ENCODE data around the gene ARHGAP10. TPM values are rescaled to one million over a fixed set of nuclear protein-coding genes. Genes with fewer than 3 reads are reported as not detected.

The ARHGAP10 gene
- polyA plus RNA-seq, 1 experiment, result 20.2 TPM

GRCh38 chr4:147828331-147828905, 96.5 kb downstream of the ARHGAP10 start:
- Histone ChIP-seq H3K36me3 (ENCODE audit: control insufficient read depth, insufficient read depth, low read length) (no peaks in the 10 kb centered on the region), H3K4me3 (ENCODE audit: low read depth, low read length) (no peak overlapping the region), H3K27me3 (ENCODE audit: control insufficient read depth, insufficient read depth, low read length) (no peaks in the 10 kb centered on the region)
- no peak for DNase-seq (ENCODE audit: low read depth)
- ChIA-PET POLR2A (interaction anchor here (0.6 kb wide), 1 partner anchor 35 kb away, joined by 3 read pairs; no protein-coding TSS in a partner anchor), CTCF (interaction anchor here (0.6 to 3.3 kb wide), 2 partner anchors 37 to 38 kb away, joined by 3 to 13 read pairs; no protein-coding TSS in a partner anchor)
- TF ChIP-seq CTCF (IDR thresholded peaks at IDR 0.05; ENCODE audit: insufficient read depth, low read depth, low read length), result no peak

GRCh38 chr4:147829401-147830101, 97.7 kb downstream of the ARHGAP10 start:
- no peak overlapping the region for H3K4me3 ChIP-seq (ENCODE audit: low read depth, low read length)
- DNase-seq (ENCODE audit: low read depth), result no peak
- CTCF ChIA-PET, result interaction anchor here (3.3 kb wide), 1 partner anchor 37 kb away, joined by 13 read pairs; no protein-coding TSS in a partner anchor
- no peak for TF ChIP-seq CTCF (IDR thresholded peaks at IDR 0.05; ENCODE audit: insufficient read depth, low read depth, low read length)
- H3K27me3 ChIP-seq (ENCODE audit: control insufficient read depth, insufficient read depth, low read length), result no peaks in the 10 kb centered on the region
- POLR2A ChIA-PET, result no interaction called here
- H3K36me3 ChIP-seq (ENCODE audit: control insufficient read depth, insufficient read depth, low read length), result no peaks in the 10 kb centered on the region

GRCh38 chr4:147830102-147830463, 98.2 kb downstream of the ARHGAP10 start:
- CTCF ChIA-PET, result interaction anchor here (3.3 kb wide), 1 partner anchor 36 kb away, joined by 13 read pairs; no protein-coding TSS in a partner anchor
- DNase-seq (ENCODE audit: low read depth), result no peak
- TF ChIP-seq CTCF (IDR thresholded peaks at IDR 0.05; ENCODE audit: insufficient read depth, low read depth, low read length), result no peak
- Histone ChIP-seq H3K4me3 (ENCODE audit: low read depth, low read length) (no peak overlapping the region), H3K27me3 (ENCODE audit: control insufficient read depth, insufficient read depth, low read length) (no peaks in the 10 kb centered on the region), H3K36me3 (ENCODE audit: control insufficient read depth, insufficient read depth, low read length) (no peaks in the 10 kb centered on the region)
- POLR2A ChIA-PET, result no interaction called here

GRCh38 chr4:147830987-147831386, 99.1 kb downstream of the ARHGAP10 start:
- no peaks in the 10 kb centered on the region for H3K27me3 ChIP-seq (ENCODE audit: control insufficient read depth, insufficient read depth, low read length)
- no peak for TF ChIP-seq CTCF (IDR thresholded peaks at IDR 0.05; ENCODE audit: insufficient read depth, low read depth, low read length)
- POLR2A ChIA-PET, result no interaction called here
- H3K36me3 ChIP-seq (ENCODE audit: control insufficient read depth, insufficient read depth, low read length), result no peaks in the 10 kb centered on the region
- H3K4me3 ChIP-seq (ENCODE audit: low read depth, low read length), result no peak overlapping the region
- DNase-seq (ENCODE audit: low read depth), result peak; percentile 31
- CTCF ChIA-PET, result interaction anchor here (1.1 to 3.3 kb wide), 2 partner anchors 35 to 105 kb away, joined by 3 to 13 read pairs; no protein-coding TSS in a partner anchor

- Histone ChIP-seq H3K36me3 (ENCODE audit: control insufficient read depth, insufficient read depth, low read length) (no peaks in the 10 kb centered on the region), H3K4me3 (ENCODE audit: low read depth, low read length) (no peak overlapping the region), H3K27me3 (ENCODE audit: control insufficient read depth, insufficient read depth, low read length) (no peaks in the 10 kb centered on the region)
- TF ChIP-seq CTCF (IDR thresholded peaks at IDR 0.05; ENCODE audit: insufficient read depth, low read depth, low read length), result no peak
- peak; percentile 71 for DNase-seq (ENCODE audit: low read depth)
- ChIA-PET CTCF (interaction anchor here (1.1 to 3.3 kb wide), 2 partner anchors 35 to 105 kb away, joined by 3 to 13 read pairs; no protein-coding TSS in a partner anchor), POLR2A (no interaction called here)
These were observed 99.8 kb downstream of the ARHGAP10 start for GRCh38 chr4:147831551-147832171.

Measured in BJ (cell line).